ENCODE measurements around the gene SETD1A.
"Not testable (repeated sequence)": the region's sequence is repeated elsewhere in the genome, so short reads cannot be mapped to it uniquely, and the experiment has no call there.

Gene SETD1A

DNA sequence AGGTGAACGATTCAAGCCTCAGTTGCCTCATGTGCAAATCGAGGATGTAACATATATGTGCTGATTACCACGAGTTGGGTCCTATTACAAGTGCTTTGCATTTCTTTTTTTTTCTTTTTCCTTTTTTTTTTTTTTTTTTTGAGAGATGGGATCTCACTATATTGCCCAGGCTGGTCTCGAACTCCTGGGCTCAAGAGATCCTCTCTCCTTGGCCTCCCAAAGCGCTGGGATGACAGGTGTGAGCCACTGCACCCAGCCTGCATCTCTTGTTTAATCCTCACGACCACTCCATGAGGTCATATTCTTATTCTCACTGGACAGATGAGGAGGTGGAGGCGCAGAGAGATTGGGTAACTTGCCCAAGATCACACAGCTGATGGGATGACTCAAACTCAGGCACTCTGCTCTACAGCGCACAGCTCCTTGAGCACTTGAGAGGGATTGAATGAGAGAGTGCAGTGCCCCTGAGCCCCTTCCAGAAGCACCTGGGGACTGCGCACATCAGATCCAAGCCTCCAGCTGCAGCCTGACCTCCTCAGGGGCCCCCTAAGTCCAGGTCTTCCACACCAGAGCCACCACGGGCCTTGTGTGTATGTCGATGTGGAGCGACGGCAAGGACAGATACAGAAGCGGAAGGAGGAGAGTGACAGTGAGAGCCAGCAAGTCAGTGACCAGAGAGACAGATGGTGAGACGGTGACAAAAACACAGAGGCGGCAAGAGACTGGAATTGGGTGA lies 48.0 kb downstream of the SETD1A start:
- DNase-seq = no peak

DNA sequence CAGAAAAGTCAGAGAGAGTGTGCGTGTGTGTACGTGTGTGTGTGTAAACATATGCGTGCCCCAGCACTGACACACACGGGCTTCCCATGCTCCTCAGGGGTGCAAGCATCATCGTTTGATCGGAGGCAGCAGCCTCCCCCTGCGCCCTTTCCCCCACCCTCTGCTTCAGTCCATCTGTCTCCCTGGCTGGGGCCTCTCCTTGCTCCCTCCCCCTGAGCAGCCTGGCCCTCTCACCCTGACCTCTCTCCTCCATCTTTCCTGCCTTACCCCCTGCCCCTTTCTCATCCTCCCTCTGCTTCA lies 48.5 kb downstream of the SETD1A start:
- Histone ChIP-seq H3K27me3 (replicated peaks; ENCODE audit: control insufficient read depth, insufficient read depth, low read length, poor library complexity, severe bottlenecking) (no peaks in the 10 kb centered on the region), H3K27ac (ENCODE audit: insufficient read depth, low read length, poor library complexity, severe bottlenecking) (no peak overlapping the region), H3K9me3 (ENCODE audit: control insufficient read depth, low read length) (no peaks in the 10 kb centered on the region), H3K4me3 (ENCODE audit: insufficient read depth, low read depth, low read length, poor library complexity, severe bottlenecking) (no peak overlapping the region), H3K36me3 (ENCODE audit: control insufficient read depth, insufficient read depth, low read length) (no peaks in the 10 kb centered on the region), H3K4me1 (ENCODE audit: control insufficient read depth, insufficient read depth, low read length, poor library complexity, severe bottlenecking) (peaks cover 3% of the 10 kb centered on the region)
- DNase-seq = no peak

More for the DNA sequence above, 48.0 kb downstream of the SETD1A start:
- H3K27ac ChIP-seq (ENCODE audit: insufficient read depth, low read length, poor library complexity, severe bottlenecking) = no peak overlapping the region
- H3K9me3 ChIP-seq (ENCODE audit: control insufficient read depth, low read length) = no peaks in the 10 kb centered on the region
- H3K36me3 ChIP-seq (ENCODE audit: control insufficient read depth, insufficient read depth, low read length) = no peaks in the 10 kb centered on the region
- no peaks in the 10 kb centered on the region for H3K27me3 ChIP-seq (replicated peaks; ENCODE audit: control insufficient read depth, insufficient read depth, low read length, poor library complexity, severe bottlenecking)
- H3K4me3 ChIP-seq (ENCODE audit: insufficient read depth, low read depth, low read length, poor library complexity, severe bottlenecking) = no peak overlapping the region
- no peaks in the 10 kb centered on the region for H3K4me1 ChIP-seq (ENCODE audit: control insufficient read depth, insufficient read depth, low read length, poor library complexity, severe bottlenecking)

DNA sequence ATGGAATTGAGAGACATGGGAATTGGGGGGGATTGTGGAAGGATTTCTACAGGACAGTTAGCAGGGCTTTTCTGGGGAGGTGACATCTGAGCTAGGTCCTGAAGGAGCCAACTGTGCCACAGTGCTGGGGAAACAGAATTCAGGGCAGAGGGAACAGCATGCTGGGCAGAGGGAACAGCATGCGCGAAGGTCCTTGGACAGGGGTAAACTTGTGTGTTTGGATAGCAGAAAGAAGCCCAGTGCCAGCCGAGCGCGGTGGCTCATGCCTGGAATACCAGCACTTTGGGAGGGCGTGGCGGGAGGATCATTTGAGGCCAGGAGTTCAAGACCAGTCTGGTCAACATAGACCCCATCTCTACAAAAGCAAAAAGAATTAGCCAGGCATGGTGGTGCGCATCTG lies 49.0 kb downstream of the SETD1A start:
- Histone ChIP-seq H3K9me3 (ENCODE audit: control insufficient read depth, low read length) (no peaks in the 10 kb centered on the region), H3K27me3 (replicated peaks; ENCODE audit: control insufficient read depth, insufficient read depth, low read length, poor library complexity, severe bottlenecking) (no peaks in the 10 kb centered on the region), H3K36me3 (ENCODE audit: control insufficient read depth, insufficient read depth, low read length) (no peaks in the 10 kb centered on the region), H3K27ac (ENCODE audit: insufficient read depth, low read length, poor library complexity, severe bottlenecking) (no peak overlapping the region), H3K4me1 (ENCODE audit: control insufficient read depth, insufficient read depth, low read length, poor library complexity, severe bottlenecking) (peaks cover 6% of the 10 kb centered on the region), H3K4me3 (ENCODE audit: insufficient read depth, low read depth, low read length, poor library complexity, severe bottlenecking) (no peak overlapping the region)
- no peak for DNase-seq

DNA sequence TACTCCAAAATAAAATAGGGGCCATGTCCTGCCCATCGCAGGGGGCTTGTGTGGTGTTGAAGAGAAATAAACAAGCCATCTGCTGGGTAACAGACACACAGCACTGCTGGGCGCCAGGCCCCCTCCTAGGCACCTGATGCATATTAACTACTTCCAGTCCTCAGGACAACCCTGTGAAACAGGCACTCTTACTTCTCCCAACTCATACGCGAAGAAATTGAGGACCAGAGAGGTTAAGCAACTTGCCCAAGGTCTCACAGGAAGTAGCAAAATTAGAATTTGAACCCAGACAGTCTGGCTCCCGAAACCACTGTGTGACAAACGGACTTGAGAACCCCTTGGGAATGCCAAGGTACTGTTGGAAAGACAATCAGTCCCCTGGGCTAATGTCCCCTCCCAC lies 50.1 kb downstream of the SETD1A start:
- Histone ChIP-seq H3K9me3 (ENCODE audit: control insufficient read depth, low read length) (no peaks in the 10 kb centered on the region), H3K27me3 (replicated peaks; ENCODE audit: control insufficient read depth, insufficient read depth, low read length, poor library complexity, severe bottlenecking) (no peaks in the 10 kb centered on the region), H3K27ac (ENCODE audit: insufficient read depth, low read length, poor library complexity, severe bottlenecking) (no peak overlapping the region), H3K4me3 (ENCODE audit: insufficient read depth, low read depth, low read length, poor library complexity, severe bottlenecking) (no peak overlapping the region), H3K4me1 (ENCODE audit: control insufficient read depth, insufficient read depth, low read length, poor library complexity, severe bottlenecking) (peaks cover 6% of the 10 kb centered on the region), H3K36me3 (ENCODE audit: control insufficient read depth, insufficient read depth, low read length) (no peaks in the 10 kb centered on the region)
- DNase-seq = no peak

DNA sequence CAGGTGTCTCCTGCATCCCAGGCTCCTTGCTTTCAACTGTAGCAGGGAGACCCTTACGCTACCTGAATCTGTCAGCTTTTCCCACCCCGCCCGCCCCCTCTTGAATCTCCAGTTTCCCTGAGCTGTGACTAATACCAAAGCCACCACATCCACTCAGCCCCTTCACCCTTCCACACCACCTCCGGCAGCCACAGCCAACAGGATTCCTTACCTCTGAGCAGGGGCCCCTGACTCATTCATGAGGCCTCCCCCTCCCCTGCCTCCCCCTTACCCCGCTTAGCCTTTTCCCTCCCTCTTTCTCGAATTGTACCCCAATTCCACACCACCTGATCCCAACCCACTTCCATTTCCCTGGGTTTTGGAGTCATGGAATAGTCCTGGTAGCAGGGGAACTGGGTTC lies 50.6 kb downstream of the SETD1A start:
- no peak for DNase-seq
- Histone ChIP-seq H3K4me3 (ENCODE audit: insufficient read depth, low read depth, low read length, poor library complexity, severe bottlenecking) (no peak overlapping the region), H3K27me3 (replicated peaks; ENCODE audit: control insufficient read depth, insufficient read depth, low read length, poor library complexity, severe bottlenecking) (no peaks in the 10 kb centered on the region)

DNA sequence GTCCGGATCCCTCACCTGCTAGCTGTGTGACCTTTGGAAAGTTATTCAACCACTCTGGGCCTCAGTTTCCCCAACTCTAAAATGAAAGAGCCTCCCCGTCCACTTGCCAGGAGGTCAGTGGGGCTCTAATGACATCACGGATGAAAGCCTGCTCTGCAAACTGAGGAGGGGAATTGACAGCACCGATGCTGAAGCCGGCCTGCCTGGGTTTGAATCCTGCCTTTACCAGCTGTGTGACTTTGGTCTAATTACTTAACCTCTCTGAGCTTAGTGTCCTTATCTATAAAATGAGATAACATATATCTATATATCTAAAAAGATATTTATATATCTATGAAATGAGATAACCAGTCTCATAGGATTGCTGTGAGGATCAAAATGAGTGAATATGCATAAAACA lies 51.0 kb downstream of the SETD1A start:
- Histone ChIP-seq H3K9me3 (ENCODE audit: control insufficient read depth, low read length) (no peaks in the 10 kb centered on the region), H3K36me3 (ENCODE audit: control insufficient read depth, insufficient read depth, low read length) (no peaks in the 10 kb centered on the region), H3K27ac (ENCODE audit: insufficient read depth, low read length, poor library complexity, severe bottlenecking) (no peak overlapping the region), H3K4me1 (ENCODE audit: control insufficient read depth, insufficient read depth, low read length, poor library complexity, severe bottlenecking) (peaks cover 6% of the 10 kb centered on the region), H3K27me3 (replicated peaks; ENCODE audit: control insufficient read depth, insufficient read depth, low read length, poor library complexity, severe bottlenecking) (no peaks in the 10 kb centered on the region), H3K4me3 (ENCODE audit: insufficient read depth, low read depth, low read length, poor library complexity, severe bottlenecking) (no peak overlapping the region)
- no peak for DNase-seq

More for the DNA sequence above, 50.6 kb downstream of the SETD1A start:
- H3K9me3 ChIP-seq (ENCODE audit: control insufficient read depth, low read length) = no peaks in the 10 kb centered on the region
- no peaks in the 10 kb centered on the region for H3K36me3 ChIP-seq (ENCODE audit: control insufficient read depth, insufficient read depth, low read length)
- H3K27ac ChIP-seq (ENCODE audit: insufficient read depth, low read length, poor library complexity, severe bottlenecking) = no peak overlapping the region
- peaks cover 6% of the 10 kb centered on the region for H3K4me1 ChIP-seq (ENCODE audit: control insufficient read depth, insufficient read depth, low read length, poor library complexity, severe bottlenecking)

DNA sequence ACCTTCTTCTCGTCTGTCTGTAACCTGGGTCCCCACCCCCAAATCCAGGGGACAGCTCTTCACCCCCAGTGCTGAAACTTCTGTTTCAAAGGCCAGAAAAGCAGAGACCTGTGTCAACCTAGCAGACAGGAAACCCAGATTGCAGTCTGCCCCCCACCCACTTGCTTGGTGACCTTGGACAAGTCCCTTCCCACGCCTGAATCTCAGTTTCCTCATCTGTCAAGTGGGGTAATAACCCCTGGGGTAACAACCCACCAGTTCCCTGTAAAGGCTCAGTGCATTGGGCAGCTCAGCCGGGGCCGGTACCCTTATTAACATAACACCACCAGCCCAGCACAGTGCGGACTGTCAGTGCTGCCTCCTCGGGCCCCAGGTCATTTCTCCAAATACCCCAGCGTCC lies 51.6 kb downstream of the SETD1A start:
- H3K36me3 ChIP-seq (ENCODE audit: control insufficient read depth, insufficient read depth, low read length) = no peaks in the 10 kb centered on the region
- no peaks in the 10 kb centered on the region for H3K27me3 ChIP-seq (replicated peaks; ENCODE audit: control insufficient read depth, insufficient read depth, low read length, poor library complexity, severe bottlenecking)
- H3K9me3 ChIP-seq (ENCODE audit: control insufficient read depth, low read length) = no peaks in the 10 kb centered on the region
- no peak overlapping the region for H3K27ac ChIP-seq (ENCODE audit: insufficient read depth, low read length, poor library complexity, severe bottlenecking)
- no peak overlapping the region for H3K4me3 ChIP-seq (ENCODE audit: insufficient read depth, low read depth, low read length, poor library complexity, severe bottlenecking)
- DNase-seq = no peak
- H3K4me1 ChIP-seq (ENCODE audit: control insufficient read depth, insufficient read depth, low read length, poor library complexity, severe bottlenecking) = peaks cover 6% of the 10 kb centered on the region

DNA sequence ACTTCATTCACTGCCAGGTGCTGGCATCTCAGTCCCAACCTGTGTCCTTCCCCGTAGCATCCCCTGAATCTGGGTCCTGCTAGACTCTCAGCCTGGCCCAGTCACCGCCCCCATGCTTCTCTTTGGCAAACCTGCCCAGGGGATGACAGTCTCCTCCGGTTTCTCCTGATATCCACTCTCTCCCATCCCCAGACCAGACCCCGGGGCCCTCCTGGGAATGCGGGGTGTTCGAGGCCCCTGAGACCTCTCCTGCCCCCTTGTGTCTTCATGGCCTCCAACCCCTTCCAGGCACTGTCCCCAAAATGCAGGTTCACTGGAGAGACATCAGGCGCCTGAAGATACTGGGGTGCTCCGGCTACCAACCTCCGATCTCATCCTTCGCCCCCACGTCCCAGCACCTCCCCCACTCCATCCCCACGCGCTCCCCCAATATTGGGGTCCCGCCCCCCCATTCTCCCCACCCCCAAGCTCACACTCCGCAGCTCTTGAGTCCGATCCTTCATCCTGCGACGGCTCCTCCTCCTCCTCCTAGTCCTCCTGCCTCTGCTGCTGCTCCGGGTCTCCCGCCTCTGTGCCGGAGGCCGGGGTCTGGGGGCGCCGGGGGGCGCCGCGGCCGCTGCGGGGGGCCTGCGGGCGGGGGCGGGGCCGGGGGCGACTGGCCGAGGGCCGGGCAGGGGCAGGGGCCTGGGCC lies 52.5 kb downstream of the SETD1A start:
- Histone ChIP-seq H3K4me3 (ENCODE audit: insufficient read depth, low read depth, low read length, poor library complexity, severe bottlenecking) (no peak overlapping the region), H3K4me1 (ENCODE audit: control insufficient read depth, insufficient read depth, low read length, poor library complexity, severe bottlenecking) (peaks cover 6% of the 10 kb centered on the region), H3K27ac (ENCODE audit: insufficient read depth, low read length, poor library complexity, severe bottlenecking) (no peak overlapping the region), H3K9me3 (ENCODE audit: control insufficient read depth, low read length) (no peaks in the 10 kb centered on the region), H3K27me3 (replicated peaks; ENCODE audit: control insufficient read depth, insufficient read depth, low read length, poor library complexity, severe bottlenecking) (no peaks in the 10 kb centered on the region), H3K36me3 (ENCODE audit: control insufficient read depth, insufficient read depth, low read length) (no peaks in the 10 kb centered on the region)
- no peak for DNase-seq

DNA sequence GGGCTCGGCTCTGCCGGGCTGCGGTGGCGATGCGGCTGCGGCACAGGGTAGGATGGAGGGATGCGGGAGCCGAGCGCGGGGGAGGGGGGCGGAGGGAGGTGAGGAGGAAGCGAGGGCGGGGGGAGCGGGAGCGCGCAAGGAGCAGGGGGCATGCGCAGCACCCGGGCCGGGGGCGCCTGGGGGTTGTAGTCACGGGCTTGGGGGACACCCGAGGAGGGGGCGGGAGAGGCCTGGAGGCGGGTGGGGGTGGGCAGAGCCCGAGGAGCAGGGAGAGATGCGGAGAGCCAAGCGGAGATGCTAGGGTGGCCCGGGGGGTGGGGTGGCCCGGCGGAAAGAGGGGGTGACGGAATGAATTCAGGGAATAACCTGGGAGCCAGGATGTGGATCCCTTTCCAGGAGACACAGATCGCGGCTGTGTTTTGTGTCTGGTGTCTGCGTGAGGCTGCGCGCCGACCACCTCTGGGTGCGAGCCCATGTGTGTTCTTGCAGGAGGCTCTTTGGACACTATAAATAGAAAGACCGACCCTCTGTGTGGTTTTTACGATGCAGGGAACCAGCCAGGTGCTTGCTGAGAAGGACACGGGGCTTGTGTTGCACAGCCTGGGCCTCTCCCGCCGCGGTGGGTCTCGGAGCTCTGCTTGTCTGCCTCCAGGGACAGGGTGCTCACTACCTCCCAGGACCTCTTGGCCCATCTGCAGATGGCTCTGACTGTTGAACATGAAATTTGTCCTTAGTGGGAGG lies 53.2 kb downstream of the SETD1A start, which contains the start of gene STX1B:
Gene STX1B, minus strand, starts transcription at position 54 of the 741 bp plus-strand sequence. CDS start 242 bp downstream, outside the sequence.
- Histone ChIP-seq H3K4me3 (ENCODE audit: insufficient read depth, low read depth, low read length, poor library complexity, severe bottlenecking) (peak within 1 kb of the TSS; percentile 45), H3K27ac (ENCODE audit: insufficient read depth, low read length, poor library complexity, severe bottlenecking) (no peak within 1 kb of the TSS)
- peak in 2 of 3 donors; percentile 6 to 19 for DNase-seq

DNA sequence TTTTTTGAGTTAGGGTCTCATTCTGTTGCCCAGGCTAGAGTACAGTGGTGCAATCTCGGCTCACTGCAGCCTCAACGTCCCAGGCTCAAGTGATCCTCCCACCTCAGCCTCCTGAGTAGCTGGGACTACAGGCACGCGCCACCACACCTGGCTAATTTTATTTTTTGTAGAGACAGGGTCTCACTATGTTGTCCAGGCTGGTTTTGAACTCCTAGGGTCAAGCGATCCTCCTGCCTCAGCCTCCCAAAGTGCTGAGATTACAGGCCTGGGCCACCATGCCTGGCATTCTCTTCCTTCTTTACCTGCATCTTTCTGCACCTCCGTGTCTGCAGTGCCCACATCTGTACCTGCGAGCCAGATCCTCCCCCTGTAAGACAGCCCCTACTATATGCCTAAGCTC lies 54.3 kb downstream of the SETD1A start:
- not testable (repeated sequence) for H3K27me3 ChIP-seq (replicated peaks; ENCODE audit: control insufficient read depth, insufficient read depth, low read length, poor library complexity, severe bottlenecking); H3K4me1 ChIP-seq (ENCODE audit: control insufficient read depth, insufficient read depth, low read length, poor library complexity, severe bottlenecking); H3K9me3 ChIP-seq (ENCODE audit: control insufficient read depth, low read length); H3K36me3 ChIP-seq (ENCODE audit: control insufficient read depth, insufficient read depth, low read length); H3K27ac ChIP-seq (ENCODE audit: insufficient read depth, low read length, poor library complexity, severe bottlenecking); H3K4me3 ChIP-seq (ENCODE audit: insufficient read depth, low read depth, low read length, poor library complexity, severe bottlenecking); DNase-seq

More for the DNA sequence above, 53.2 kb downstream of the SETD1A start, which contains the start of gene STX1B:
- no peaks in the 10 kb centered on the region for H3K36me3 ChIP-seq (ENCODE audit: control insufficient read depth, insufficient read depth, low read length)
- H3K27me3 ChIP-seq (replicated peaks; ENCODE audit: control insufficient read depth, insufficient read depth, low read length, poor library complexity, severe bottlenecking) = no peaks in the 10 kb centered on the region
- H3K9me3 ChIP-seq (ENCODE audit: control insufficient read depth, low read length) = no peaks in the 10 kb centered on the region
- H3K4me1 ChIP-seq (ENCODE audit: control insufficient read depth, insufficient read depth, low read length, poor library complexity, severe bottlenecking) = peaks cover 6% of the 10 kb centered on the region
